Measurements from ENCODE around the gene WASHC2C.
"Not testable (repeated sequence)": the region's sequence is repeated elsewhere in the genome, so short reads cannot be mapped to it uniquely, and the experiment has no call there.

The WASHC2C gene

GRCh38 chr10:45726703-45727420, at the start of gene WASHC2C:
Gene WASHC2C, plus strand, starts transcription at chr10:45727266. Its CDS starts 52 bp downstream, at chr10:45727318.
- peak; percentile 82 for DNase-seq

GRCh38 chr10:45678467-45678866, 48.6 kb upstream of the WASHC2C start:
- not testable (repeated sequence) for DNase-seq

- DNase-seq, result not testable (repeated sequence)
These were observed 16.8 kb upstream of the WASHC2C start for GRCh38 chr10:45710200-45710796.

GRCh38 chr10:45711223-45711622, 15.8 kb upstream of the WASHC2C start:
- not testable (repeated sequence) for DNase-seq

DNA sequence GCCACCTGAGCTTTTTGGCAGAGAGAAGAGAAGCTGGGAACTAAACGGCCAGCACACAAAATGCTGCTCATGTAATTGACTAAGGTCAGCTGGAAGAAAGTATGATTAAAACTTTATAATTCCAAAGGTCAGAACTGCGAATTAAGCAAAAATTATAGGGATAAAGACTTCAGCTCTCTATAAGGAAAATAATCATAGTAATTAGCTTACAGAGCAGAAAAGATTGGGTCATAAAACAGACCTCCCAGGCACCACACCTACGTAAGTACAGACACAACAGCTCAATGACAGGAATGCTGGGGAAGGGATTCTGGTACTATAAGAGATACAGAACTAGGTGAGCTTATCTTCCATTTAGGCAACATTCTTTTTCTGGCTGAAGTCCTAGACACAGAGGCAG, 10.0 kb upstream of the WASHC2C start:
- DNase-seq, result not testable (repeated sequence)

- DNase-seq, result not testable (repeated sequence)
These were observed 9.4 kb upstream of the WASHC2C start for GRCh38 chr10:45717642-45718041.

DNA sequence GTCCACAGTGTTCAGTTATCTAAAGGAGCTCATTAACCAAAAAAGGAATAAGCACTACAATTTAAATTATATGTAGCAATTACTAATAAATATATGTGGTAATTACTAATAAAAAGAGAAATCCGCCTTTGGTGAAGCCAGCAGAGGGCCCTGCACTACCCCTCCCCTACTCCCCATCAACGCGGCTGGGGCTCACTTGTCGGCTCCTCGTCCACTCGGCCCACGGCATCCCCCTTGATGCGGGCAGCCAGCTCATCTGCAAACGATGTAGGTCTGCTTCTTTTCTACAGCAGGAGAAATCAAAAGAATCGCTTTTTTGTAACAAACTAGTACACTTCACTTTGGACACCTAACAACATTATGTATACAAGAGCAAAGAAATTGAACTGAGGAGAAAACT, 5.6 kb upstream of the WASHC2C start:
- DNase-seq, result not testable (repeated sequence)

GRCh38 chr10:45723851-45724250, 3.2 kb upstream of the WASHC2C start:
- not testable (repeated sequence) for DNase-seq

DNA sequence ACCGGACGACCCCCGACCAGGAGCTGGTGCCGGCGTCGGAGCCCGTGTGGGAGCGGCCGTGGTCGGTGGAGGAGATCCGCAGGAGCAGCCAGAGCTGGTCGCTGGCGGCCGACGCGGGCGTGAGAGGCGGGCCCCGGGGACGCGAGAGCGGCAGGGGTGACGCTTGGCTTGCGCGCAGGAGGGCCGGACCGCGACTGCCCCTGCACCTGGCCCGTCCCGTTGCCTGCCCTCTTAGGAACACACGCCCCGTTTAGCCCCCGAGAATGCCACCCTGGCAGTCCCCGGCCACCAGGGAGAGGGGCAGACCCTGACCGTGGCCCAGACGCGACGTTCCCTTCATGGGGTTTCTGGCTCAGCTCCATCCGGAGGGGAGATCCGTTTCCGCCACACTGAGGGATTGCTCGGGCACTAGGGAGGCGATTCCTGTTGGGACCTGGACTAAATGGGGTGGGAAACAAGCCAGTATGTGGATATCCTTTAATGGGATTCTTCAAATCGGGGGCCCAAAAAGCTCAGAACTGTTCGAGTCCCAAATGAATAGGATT, 427 bp downstream of the WASHC2C start:
- not testable (repeated sequence) for DNase-seq

- not testable (repeated sequence) for DNase-seq
These were observed 7.4 kb downstream of the WASHC2C start for GRCh38 chr10:45734449-45734848.

DNA sequence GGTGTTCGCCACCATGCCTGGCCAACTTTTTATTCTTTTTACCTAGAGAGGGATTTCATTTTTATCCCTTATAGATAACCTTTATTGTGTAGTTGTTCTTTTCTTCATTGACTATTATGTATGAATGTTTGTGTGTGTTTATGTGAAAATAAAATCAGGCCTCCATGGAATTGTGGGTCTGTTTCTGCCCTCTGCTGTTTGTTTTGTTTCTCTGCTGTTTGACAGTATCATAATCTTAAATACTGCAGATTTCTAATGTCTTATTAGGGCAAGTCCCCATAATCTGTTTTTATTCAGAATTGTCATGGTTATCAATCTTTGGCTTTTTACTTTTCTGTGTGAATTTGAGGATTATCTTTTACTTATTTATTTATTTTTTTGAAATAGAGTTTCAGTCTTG, 7.8 kb downstream of the WASHC2C start:
- not testable (repeated sequence) for DNase-seq

DNA sequence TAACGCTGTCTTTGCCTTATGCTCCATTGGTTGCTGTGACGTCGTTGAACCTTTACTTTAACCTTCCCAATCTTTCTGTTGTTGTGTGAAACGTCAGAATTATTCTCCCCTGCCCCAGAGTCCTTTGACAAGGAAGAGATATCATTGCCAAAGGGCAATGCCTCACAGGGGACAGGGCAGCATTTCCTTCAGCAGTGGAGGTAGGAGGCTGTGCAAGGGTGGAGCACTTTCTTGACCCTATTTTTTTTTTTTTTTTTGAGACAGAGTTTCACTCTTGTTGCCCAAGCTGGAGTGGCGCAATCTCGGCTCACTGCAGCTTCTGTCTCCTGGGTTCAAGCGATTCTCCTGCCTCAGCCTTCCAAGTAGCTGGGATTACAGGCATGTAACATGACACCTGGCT, 14.5 kb downstream of the WASHC2C start:
- not testable (repeated sequence) for DNase-seq

GRCh38 chr10:45742014-45742413, 14.9 kb downstream of the WASHC2C start:
- DNase-seq, result not testable (repeated sequence)

- not testable (repeated sequence) for DNase-seq
These were observed 24.1 kb downstream of the WASHC2C start for GRCh38 chr10:45751141-45751540.

- DNase-seq, result not testable (repeated sequence)
These were observed 25.1 kb downstream of the WASHC2C start for GRCh38 chr10:45752210-45752609.

- not testable (repeated sequence) for DNase-seq
These were observed 27.0 kb downstream of the WASHC2C start for GRCh38 chr10:45753979-45754495.

DNA sequence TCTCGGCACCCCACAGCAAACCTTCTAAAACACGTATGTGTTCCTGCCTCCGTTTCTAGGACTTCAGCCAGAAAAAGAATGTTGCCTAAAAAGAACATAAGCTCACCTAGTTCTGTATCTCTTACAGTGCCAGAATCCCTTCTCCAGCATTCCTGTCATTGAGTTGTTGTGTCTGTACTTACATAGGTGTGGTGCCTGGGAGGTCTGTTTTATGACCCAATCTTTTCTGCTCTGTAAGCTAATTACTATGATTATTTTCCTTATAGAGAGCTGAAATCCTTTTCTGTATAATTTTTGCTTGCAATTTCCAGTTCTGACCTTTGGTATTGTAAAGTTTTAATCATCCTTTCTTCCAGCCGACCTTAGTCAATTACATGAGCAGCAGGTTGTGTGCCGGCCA, 28.0 kb downstream of the WASHC2C start:
- not testable (repeated sequence) for DNase-seq

- not testable (repeated sequence) for DNase-seq
These were observed 29.0 kb downstream of the WASHC2C start for GRCh38 chr10:45756065-45756464.

DNA sequence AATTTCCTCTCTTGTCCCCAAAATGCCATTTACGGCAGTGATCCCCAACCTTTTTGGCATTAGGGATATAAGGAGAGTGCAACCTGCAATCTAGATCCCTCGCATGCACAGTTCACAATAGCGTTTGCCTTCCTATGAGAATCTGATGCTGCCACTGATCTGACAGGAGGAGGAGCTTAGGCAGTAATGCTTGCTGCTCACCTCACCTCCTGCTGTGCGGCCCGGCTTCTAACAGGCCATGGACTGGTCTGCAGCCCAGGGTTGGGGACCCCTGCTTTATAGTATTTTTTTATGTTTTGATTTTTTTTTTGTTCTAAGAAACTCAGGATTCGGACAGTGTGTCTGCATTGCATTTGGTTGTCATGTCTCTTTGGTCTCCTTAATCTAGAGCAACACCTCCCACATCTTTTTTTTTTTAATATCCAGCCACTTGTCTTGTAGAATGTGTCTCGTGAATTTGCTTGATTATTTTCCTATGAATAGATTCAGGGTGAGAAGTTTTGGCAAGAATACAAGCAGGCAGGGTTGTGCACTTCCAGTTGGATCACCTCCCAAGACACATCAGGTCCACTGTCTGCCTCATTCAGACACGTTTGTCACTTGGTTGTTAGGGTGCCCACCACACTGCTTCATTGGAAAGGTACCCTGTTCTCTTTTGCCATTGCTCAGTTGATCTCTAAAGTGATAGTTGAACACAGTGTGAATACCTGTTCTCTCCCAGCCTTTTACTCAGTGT, 30.8 kb downstream of the WASHC2C start:
- not testable (repeated sequence) for DNase-seq

DNA sequence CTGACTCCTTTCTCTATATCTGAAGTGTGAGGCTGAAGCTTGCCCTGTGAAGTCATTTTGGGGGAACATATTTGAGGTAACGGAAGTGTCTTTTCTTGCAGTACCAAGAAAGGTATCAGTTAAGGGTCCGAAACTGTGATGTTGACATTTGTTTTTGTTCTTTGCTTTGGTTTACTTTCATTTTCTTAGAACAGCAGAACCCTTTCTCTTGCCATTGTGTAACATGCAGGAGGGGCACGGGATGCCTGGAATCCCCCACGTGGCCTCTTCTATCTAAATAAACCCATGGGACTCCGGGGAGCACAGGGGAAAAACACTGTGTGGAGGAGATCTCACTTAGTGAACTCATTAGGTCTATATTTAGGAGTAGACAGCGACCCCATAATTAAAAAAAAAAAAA, 34.6 kb downstream of the WASHC2C start:
- not testable (repeated sequence) for DNase-seq

GRCh38 chr10:45763037-45763436, 36.0 kb downstream of the WASHC2C start:
- DNase-seq, result not testable (repeated sequence)

- DNase-seq, result not testable (repeated sequence)
These were observed 41.3 kb downstream of the WASHC2C start for GRCh38 chr10:45768334-45768733.
